Measurements from ENCODE around the gene PDE8B. TPM values are rescaled to one million over a fixed set of nuclear protein-coding genes. Genes with fewer than 3 reads are reported as not detected.

PDE8B gene
- total and polyA plus RNA-seq, 2 experiments from 2014 or later = 0.45 to 0.91 TPM

- H3K27me3 Mint-ChIP-seq (ENCODE audit: insufficient read depth, low read depth, poor library complexity) = peaks cover 3% of the 10 kb centered on the region
These were observed 119.4 kb downstream of the PDE8B start for GRCh38 chr5:77329664-77330430.

More at GRCh38 chr5:77329664-77330430, 119.4 kb downstream of the PDE8B start:
- TF ChIP-seq REST (IDR thresholded peaks at IDR 0.05; ENCODE audit: unreplicated experiment) (no peak), ZNF462 (CRISPR knock-in tag; IDR thresholded peaks at IDR 0.05) (no peak), JUNB (IDR thresholded peaks at IDR 0.05; ENCODE audit: unreplicated experiment) (no peak), ZNF114 (CRISPR knock-in tag; IDR thresholded peaks at IDR 0.05) (no peak), ZNF331 (CRISPR knock-in tag; IDR thresholded peaks at IDR 0.05; ENCODE audit: low read depth) (no peak), EZH2 (IDR thresholded peaks at IDR 0.05; ENCODE audit: low read depth, unreplicated experiment) (no peak), ETS1 (IDR thresholded peaks at IDR 0.05) (no peak), EZH2phosphoT487 (IDR thresholded peaks at IDR 0.05; ENCODE audit: unreplicated experiment) (no peak), NANOG (IDR thresholded peaks at IDR 0.05; ENCODE audit: borderline replicate concordance) (no peak), CREB1 (CRISPR knock-in tag; IDR thresholded peaks at IDR 0.05; ENCODE audit: low read depth) (no peak), STAT1 (IDR thresholded peaks at IDR 0.05; ENCODE audit: unreplicated experiment) (no peak)
- Histone ChIP-seq H3K36me3 (ENCODE audit: insufficient read depth) (no peaks in the 10 kb centered on the region), H4K20me1 (replicated peaks; ENCODE audit: insufficient read depth) (no peaks in the 10 kb centered on the region), H2AFZ (no peak overlapping the region), H3K4me2 (no peak overlapping the region), H3K27me3 (ENCODE audit: insufficient read depth) (no peaks in the 10 kb centered on the region), H3K4me3 (no peak overlapping the region), H3F3A (replicated peaks; ENCODE audit: low read depth) (no peaks in the 10 kb centered on the region), H3K4me1 (ENCODE audit: insufficient read depth) (peaks cover 12% of the 10 kb centered on the region), H3K79me2 (replicated peaks; ENCODE audit: insufficient read depth) (no peaks in the 10 kb centered on the region), H3K9me2 (ENCODE audit: insufficient read depth) (peaks cover 18% of the 10 kb centered on the region; the same call in 1 of the 2 replicates), H3K27ac (ENCODE audit: low read depth) (no peak overlapping the region)
- Mint-ChIP-seq H3K27ac (no peak overlapping the region), H3K4me1 (peaks cover 19% of the 10 kb centered on the region), H3K9me3 (no peaks in the 10 kb centered on the region; the same call in 2 of the 3 replicates), H3K36me3 (ENCODE audit: low read depth) (no peaks in the 10 kb centered on the region), H3K4me3 (no peak overlapping the region)
- ATAC-seq = no peak
- no peak for DNase-seq (ENCODE audit: low spot score)

Measured in GM23338 (cell line).